AG09309 (cell line): ENCODE results near the gene NRXN3.

Source experiments
- DNase-seq: peaks from one replicate; pipeline ENCODE4 v3.0.0-alpha.2; 2010; ENCODE audit warnings: low read depth
- H3K4me3 ChIP-seq: 2 replicates; pipeline ENCODE4 v1.5.1; 2011; ENCODE audit warnings: mild to moderate bottlenecking, low read depth, low read length, moderate library complexity; ENCODE audit not compliant: control insufficient read depth
- TF ChIP-seq, protein P1 (sequence below): IDR thresholded peaks from 2 replicates; pipeline ENCODE4 v1.5.1; 2011; ENCODE audit warnings: mild to moderate bottlenecking, low read depth, low read length, inconsistent platforms; ENCODE audit not compliant: insufficient read depth, control insufficient read depth; ENCODE audit errors: missing control alignments

NRXN3 gene

DNA sequence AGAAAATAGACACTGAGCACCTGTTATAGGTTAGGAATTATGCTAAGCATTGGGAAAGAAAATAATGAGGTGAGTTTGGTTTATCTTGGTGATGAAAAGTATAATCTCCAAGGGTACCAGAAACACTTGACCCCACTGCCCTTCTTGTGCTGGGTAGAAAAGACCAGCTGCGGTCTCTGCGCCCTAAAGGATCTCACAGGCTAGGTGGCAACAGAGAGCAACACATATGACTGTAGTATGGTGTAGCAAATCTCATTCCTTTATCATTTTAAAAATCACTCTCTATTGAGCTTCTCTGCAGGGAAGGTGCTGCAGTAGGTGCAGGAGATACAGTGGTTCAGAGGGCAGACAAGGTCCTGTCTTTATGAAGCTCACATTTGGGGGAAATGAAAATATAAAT lies 26.1 kb downstream of the NRXN3 start:
- TF ChIP-seq, protein P1, sequence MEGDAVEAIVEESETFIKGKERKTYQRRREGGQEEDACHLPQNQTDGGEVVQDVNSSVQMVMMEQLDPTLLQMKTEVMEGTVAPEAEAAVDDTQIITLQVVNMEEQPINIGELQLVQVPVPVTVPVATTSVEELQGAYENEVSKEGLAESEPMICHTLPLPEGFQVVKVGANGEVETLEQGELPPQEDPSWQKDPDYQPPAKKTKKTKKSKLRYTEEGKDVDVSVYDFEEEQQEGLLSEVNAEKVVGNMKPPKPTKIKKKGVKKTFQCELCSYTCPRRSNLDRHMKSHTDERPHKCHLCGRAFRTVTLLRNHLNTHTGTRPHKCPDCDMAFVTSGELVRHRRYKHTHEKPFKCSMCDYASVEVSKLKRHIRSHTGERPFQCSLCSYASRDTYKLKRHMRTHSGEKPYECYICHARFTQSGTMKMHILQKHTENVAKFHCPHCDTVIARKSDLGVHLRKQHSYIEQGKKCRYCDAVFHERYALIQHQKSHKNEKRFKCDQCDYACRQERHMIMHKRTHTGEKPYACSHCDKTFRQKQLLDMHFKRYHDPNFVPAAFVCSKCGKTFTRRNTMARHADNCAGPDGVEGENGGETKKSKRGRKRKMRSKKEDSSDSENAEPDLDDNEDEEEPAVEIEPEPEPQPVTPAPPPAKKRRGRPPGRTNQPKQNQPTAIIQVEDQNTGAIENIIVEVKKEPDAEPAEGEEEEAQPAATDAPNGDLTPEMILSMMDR = no peak

DNA sequence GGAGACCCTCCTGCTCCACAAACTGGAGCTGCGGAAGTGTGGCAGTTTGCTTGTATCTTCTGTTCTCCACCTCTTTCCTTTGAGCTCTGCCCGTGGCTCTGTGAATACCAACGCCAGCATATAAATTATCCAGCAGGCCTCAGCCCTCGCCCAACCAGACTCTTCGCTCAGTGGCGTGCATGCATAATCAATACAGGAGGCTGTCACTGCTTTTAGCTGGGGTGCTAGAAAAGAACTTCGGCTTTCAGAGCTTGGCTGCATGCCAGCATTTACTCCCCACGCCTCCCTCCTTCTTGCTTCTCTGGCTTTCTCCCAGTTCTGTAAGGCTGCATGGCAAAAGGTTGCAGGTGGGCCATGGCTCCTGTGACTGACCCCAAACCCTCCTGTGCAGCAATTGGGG lies 26.9 kb downstream of the NRXN3 start:
- no peak for DNase-seq
- TF ChIP-seq, protein P1 = no peak
- H3K4me3 ChIP-seq = no peak overlapping the region

More for the DNA sequence above, 26.1 kb downstream of the NRXN3 start:
- no peak overlapping the region for H3K4me3 ChIP-seq
- DNase-seq = no peak

DNA sequence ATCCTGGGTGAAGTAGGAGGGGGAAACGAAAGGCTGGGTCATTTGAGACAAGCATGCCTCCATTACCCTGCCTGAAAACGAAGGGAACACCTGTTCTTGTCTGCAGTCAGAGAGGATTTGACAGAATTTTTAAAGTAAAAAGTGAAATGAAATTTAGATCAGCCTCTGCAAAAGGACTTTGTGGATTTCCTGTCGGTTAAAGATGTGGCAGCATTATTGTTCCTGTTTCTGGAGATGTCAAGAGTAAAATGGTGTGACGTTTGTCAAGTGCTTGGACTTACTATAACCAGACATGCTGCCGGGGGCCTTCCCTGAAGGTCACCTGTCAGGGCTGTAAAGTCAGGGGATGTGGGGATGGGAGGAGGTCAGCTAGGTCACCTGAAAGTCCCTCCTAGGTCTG lies 32.0 kb downstream of the NRXN3 start:
- no peak for DNase-seq
- TF ChIP-seq, protein P1 = no peak

DNA sequence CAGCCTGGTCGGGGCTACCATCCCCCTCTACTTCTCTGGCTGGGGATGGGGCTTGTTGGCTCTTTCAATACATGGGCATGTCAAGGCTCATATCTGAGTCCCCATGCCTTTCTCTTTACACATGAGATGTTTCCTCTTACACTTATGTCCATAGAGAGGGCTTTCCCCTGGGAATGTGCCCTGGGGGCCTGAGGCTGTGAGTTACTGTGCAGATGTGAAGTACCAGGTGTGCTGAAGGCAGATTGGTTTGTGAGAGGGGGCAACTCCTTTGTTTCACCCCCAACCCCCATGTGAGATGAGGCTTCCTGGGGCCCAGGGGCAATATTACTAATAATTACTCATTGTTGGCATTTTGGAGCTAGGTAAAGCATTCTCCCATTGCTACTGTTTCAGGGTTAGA lies 32.8 kb downstream of the NRXN3 start:
- TF ChIP-seq, protein P1 = no peak
- H3K4me3 ChIP-seq = no peak overlapping the region
- DNase-seq = no peak

More for the DNA sequence above, 32.0 kb downstream of the NRXN3 start:
- H3K4me3 ChIP-seq = no peak overlapping the region

DNA sequence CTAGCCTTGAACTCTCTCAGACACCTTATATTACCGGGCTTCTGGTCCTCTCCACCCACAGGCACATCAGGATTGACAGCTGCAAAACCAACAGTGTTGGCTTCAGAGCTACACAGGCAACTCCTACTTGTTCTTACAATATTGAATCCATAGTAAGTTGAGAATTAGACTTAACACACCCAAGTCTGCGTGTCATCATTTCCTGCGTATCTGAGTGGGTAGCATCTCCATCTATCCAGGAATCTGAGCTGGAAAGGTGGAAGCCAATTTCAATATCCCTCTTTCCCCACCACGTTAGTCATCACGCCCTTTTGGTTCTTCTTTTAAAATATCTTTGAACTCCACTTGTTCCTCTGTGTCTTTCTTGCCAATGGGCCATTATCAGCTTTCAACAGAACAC lies 37.2 kb downstream of the NRXN3 start:
- no peak overlapping the region for H3K4me3 ChIP-seq
- TF ChIP-seq, protein P1 = no peak
- no peak for DNase-seq

DNA sequence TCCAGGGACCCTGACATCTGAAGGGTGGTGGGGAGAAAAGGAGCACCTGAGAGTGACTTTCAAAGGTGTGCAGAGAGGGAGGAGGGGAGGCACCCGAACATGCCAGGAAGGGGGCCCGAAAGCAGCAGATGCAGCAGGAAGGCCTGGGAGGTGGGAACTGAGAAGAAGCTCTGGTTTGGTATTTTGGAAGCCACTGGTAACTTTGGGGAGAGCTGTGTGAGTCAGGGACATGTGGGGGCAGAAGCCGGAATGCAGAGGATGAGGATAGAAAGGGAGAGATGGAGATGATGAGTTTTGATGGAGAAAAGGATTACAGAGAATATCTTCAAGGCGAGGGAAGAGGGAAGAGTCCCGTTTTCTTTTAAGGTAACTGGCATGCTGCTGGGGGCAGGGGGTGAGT lies 50.1 kb downstream of the NRXN3 start:
- DNase-seq = no peak
- H3K4me3 ChIP-seq = no peak overlapping the region
- TF ChIP-seq, protein P1 = no peak

DNA sequence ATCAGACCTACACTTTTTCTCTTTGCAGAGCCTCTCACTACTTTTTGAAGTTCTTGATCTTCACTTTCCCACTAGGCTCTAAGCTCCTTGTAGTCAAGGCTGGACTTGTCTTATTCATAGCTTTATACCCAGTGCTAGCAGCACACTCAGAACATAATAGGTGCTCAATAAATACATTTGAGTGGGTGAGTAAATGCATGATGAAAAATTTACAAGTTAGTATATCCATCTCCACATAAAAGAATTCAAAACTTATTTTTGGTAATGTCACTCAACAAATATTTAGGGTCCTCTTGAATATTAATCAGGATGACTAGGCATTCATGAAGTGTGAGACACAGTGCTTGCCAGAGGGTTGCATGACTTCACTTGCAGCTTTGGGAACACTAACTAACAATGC lies 52.6 kb downstream of the NRXN3 start:
- no peak for DNase-seq
- TF ChIP-seq, protein P1 = no peak
- no peak overlapping the region for H3K4me3 ChIP-seq
